EH (cell line): ENCODE measurements around the gene TNK2.
"Not testable (repeated sequence)": the region's sequence is repeated elsewhere in the genome, so short reads cannot be mapped to it uniquely, and the experiment has no call there.

ENCODE experiments used
- DNase-seq: peaks from one replicate; pipeline ENCODE4 v3.0.0-alpha.2; 2015; ENCODE audit warnings: low read depth

TNK2 gene

DNA sequence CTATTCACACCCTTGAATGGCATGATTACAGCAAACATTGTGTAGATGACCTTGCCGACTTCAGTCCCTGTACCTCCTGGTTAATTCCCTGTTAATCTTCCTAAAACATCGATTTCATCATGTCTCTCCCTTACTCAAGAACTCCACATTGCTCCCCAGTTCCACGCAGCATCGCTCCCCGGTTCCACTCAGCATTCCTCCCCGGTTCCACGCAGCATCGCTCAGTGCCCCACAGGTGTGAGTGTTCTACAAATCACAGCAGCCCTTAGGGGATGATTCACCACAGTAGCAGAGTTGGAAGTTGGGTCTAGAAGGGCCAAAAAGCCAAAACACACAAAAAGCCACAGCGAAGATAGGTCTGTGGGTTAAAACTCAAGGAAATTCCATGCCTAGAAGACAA, 8.6 kb upstream of the TNK2 start:
- DNase-seq = no peak

DNA sequence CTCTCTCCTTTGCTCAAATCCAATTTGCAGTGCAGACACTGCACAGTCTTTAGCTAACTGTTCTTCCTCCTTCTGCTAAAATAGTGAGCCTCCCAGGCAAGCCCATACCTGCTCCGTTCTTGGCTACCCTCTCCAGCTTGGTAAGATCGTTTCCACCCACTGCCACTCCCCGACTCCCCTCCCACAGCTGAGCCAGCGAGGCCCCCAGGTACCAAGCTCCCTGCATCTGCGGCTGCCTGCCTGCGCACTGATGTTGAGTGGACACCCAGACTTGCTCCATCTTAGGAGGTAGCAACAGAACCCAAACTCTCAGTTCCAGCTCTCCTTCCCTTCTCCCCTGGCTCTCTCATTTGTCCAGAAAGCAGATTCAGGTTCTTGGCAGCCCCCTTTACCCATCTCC, 7.9 kb upstream of the TNK2 start:
- DNase-seq = no peak

DNA sequence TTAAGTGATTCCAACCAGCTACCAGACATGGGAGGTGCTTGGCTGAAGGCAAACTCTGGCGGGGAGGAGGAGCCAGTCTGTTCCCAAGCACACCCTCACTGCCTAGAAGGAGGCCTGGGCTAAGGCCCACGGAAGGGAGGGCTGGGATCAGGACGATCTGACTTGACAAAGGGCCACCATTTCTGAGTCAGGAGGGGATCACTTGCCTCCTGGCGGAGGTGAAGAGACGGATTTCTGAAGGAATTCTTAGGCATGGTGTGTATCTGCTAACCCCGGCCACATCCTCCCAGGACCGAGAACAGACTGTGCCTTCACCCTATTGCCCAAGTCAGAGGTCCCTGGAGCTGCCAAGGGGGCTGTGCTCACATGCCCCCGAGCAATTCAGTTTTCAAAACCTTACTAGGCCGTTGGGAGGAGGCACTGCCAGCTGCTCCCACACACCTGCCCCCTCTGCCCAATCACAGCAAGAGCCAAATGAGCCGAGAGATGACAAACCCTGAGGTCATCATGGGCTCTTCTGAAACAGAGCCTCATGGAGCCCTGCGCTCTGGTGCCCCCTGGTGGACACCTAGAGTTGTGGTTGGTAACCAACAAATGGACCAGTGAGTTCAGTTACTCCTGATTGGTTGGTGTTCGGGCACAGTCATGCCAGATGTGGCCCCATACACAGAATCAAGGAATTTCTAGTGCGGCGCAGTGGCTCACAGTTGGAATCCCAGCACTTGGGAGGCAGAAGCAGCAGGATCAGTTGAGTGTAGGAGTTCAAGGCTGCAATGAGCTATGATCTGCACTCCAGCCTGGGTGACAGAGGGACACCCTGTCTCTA, 6.5 kb upstream of the TNK2 start:
- peak; percentile 98 for DNase-seq

DNA sequence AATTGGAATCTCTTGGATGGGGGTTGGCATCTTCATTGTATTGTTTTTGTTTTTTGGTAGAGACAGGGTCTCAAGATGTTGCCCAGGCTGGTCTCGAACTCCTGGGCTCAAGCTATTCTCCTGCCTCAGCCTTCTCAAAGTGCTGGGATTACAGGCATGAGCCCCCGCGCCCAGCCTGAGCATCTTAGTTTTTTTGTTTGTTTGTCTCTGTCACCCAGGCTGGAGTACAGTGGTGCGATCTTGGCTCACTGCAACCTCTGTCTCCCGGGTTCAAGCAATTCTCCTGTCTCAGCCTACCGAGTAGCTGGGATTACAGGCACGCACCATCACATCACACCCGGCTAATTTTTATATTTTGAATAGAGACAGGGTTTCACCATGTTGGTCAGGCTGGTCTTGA, 5.8 kb upstream of the TNK2 start:
- not testable (repeated sequence) for DNase-seq

DNA sequence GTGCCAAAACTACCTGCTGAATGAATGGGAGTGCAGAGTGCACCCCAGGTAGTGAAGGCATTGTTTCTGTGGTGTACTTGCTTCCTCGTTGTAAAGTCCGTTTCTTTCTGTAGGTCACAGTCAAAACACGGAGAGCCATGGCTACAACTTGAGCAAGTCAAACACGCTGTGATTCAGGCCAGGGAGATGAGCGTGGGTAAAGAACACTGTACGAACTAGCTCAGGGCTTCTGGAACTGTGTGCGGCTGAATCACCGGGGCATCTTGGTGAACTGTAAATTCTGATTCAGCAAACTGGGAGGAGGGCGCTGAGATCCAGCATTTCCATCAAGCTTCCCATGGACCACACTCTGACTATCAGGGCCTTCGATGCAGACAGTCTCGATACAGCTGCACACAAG, 5.0 kb upstream of the TNK2 start:
- DNase-seq = no peak

DNA sequence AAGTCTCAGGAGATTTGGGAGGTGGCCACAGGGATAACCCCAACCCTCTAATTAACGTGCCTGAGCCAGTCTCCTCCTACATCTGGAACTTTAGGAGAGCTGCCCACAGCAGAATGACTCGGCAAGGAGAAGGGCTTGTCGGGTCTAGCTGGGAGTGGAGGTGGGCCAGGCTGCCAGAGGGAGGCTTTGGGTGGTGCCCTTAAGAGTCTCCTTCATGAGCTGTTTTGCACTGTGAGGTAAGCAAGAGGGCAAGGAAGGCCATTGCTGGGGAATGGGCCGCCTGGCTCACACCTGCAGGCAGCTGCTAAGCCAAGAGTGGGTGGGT, 3.6 kb upstream of the TNK2 start:
- peak; percentile 36 for DNase-seq

DNA sequence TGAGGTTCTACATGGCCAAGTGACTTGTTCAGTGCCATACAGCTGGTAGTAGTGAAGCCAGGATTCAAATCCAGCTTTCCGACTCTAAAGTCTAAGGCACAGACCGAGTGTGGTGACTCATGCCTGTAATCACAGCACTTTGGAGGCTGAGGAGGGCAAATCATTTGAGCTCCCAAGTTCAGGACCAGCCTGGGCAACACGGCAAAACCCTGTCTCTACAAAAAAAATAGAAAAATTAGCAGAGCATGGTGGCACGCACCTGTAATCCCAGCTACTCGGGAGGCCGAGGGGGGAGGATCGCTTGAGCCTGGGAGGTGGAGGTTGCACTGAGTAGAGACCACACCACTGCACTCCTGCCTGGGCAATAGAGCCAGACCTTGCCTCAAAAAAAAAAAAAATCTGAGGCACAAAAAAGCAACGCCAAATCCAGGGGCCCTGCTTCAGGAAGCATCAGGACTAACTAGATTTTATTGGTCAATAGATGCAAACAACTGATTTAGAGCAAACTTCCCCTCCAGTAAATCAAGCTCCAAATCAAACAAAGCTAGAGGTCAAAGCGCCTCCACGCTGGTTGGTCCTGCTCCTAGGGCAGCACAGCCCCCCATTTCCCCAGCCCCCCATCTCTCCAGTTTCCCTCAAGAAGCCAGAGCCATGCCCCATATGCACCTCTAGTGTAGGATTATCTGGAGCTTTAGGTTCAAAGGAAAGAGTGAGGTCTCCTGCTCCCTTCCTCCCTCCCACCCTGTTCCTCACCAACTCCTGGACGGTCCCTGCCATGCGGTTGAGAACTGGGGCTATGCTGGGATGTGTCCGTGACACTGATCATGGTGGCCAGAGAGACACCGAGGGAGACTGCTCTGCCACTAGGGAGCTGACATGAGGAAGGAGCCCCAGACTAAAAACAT, 2.9 kb upstream of the TNK2 start:
- peak; percentile 12 for DNase-seq

DNA sequence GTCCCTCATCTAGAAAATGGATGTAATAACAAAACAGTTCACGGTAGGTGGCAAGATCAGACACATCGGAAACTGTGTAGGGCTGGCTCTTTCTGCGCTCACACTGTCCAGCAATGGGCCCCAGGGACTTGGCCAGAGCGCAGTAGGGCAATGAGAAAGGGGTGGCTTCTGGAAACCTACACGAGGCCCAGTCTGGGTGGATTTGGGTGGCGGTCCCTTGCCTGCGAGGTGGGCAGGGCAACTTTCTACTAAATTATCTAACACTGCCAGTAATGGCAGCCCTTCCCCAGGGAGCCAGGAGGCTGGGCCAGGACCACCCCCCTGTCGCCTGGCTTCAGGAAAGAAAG, 2.1 kb upstream of the TNK2 start:
- no peak for DNase-seq

DNA sequence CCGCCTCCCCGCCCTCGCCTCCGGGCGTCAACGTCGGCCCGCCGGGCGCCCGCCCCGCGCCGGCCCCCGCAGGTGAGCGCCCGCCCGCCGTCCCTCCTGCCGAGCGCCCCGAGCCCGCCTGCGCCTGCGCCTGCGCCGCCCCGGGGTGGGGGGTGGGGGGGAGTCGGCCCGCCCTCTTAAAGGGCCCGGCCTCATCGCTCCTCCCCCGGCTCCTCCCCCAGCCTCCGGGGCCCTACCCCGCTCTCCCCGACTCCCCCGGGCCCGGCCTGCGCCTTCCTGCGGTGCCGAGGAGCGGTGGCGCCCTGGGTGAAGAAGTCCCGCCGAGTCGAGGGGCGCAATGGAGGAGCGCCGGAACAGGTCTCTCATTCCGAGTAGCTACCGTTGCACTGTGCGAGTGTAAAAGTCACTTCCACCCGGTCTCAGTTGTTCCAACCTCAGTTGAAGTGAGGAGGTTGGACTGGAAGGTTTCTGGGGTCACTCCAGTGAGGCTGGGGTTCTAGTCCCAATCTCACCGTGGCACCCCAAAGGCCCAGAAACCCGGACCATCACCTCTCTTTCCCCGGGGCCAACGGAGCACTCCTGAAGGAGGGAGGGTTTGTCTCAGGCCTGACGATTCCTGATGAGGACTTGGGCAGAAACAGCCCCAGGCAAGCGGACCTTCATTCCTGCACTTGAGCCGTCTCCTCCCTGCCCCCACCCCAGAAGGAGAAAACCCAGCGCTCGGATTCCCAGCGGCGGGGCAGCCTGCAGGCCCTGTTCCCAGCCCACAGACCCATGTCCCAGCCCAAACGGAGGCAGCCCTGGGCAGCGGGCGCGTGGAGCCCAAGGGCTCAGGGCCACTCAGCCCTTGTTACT, 1.5 kb upstream of the TNK2 start:
- peak; percentile 82 for DNase-seq

DNA sequence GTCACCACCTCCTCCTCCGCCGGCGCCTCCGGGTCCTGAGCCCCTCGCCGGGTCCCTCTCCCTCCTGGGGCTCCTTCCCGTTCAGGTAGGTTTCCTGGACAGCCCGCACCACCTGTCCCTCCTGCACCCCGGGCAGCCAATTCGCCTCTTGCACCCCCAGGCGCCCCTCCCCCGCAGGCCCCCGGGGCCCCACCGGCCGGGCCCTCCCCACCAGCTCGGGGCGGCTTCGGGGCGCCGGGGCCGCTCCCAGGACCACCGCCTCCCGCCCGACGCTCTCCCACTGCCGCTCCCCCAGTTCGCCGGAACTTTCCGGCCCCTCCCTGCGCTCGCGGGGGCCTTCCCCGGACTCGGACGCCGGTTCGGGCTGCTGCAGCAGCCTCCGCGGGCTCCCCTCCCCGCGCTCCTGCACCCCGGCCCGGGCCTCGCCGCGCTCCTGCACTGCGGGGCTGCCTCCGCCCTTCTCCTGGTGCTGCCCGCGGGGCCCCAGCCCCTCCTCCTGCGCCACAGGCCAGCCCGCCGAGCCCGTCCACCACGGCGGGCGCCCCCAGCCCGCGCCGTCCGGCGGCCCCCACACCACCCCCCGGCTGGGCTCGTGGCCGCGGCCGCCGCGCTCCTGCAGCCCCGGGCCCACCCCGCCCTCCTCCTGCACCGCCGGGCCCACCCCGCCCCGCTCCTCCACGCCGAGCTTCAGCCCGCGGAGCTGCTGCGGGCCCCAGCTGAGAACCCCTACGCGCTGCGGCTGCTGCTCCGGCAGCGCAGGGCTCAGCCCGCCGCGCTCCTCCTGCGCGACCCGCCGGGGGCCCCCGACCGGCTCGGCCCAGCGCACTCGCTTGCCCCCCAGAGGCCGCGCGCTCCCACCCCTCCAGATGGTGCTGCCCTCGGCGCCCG, 587 bp upstream of the TNK2 start:
- DNase-seq = peak; percentile 36

DNA sequence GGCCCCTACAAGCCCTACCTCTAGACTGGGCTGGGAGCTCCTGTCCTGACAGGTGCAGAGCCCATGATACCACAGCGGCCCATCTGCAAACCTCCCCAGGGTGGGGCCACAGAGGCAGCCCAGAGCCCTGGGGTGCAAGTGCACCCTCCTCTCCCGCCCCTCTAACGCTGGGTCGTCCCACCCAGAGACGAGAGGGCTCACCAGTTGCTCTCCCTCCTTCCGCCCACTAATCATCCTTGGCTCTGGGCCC, 742 bp downstream of the TNK2 start:
- no peak for DNase-seq

DNA sequence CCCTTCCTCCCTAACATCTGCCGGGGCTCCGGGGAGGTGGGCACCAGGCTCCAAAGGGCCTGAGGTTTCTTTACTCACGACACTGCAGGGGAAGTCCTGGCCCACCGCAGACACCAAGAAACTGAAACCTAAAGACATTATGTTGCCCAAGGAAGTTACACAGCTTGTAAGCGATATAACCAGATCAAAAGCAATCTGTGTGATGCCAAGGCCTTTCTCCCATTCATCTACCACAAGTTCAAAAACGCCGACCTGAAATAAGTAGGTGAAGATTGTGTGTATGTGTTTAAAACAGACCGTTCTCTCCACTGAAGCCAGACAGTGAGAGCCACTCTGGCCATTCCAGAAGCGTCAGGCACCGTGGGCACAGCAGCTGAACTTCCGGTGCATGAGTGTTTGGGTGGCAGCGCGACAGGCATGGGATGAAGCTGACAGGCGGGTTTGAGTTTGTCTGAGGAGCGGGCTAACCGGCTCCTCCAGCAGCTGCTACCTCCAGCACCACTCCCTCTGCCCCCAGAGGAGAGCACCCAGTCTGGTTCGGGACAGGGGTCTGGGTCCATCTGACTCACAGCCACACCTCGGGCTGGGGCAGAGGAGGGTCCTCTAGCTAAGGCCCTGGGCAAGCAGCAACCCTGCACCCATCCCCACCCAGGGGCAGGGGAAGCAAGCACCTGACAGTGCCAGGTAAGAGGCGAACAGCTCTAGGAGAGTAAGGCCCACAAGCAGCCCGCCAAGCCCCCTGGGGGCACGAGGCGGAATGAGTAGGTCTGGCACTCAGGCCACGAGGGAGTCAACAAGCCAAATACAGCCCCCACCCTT, 1.3 kb downstream of the TNK2 start:
- peak; percentile 13 for DNase-seq

DNA sequence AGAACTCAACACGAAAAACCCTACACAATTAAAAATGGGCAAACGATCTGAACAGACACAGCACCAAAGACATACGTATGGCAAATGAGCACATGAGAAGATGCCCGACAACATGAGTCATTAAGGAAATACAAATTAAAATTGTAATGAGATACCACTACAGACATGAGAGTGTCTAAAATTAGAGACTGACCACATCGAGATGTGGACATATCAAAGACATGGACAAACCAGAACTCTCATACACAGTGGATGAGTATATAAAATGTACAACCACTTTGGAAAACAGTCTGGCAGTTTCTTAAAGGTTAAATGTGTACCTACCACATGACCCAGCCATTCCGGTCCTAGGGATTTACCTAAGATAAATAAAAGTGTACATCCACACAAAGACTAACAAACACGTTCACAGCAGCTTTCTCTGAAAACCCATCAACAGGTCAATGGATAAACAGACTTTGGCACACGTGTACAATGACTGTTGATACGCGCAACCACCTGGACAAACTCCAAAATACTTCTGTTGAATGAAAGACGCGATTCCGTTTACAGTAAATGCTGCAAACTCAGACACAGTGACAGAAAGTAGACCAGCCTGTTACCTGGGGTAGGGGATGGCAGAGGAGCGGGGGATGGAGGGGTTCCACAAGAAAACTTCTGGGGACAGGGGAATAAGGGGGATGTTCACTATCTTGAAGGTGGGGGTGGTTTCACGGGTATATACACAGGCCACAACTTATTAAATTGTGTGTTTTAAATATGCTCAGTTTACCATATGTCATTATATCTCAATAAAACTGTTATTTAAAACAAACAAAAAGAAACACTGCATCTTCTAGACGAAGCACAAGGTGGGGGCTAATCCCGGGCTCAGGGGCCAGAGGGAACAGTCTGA, 2.1 kb downstream of the TNK2 start:
- peak; percentile 86 for DNase-seq

DNA sequence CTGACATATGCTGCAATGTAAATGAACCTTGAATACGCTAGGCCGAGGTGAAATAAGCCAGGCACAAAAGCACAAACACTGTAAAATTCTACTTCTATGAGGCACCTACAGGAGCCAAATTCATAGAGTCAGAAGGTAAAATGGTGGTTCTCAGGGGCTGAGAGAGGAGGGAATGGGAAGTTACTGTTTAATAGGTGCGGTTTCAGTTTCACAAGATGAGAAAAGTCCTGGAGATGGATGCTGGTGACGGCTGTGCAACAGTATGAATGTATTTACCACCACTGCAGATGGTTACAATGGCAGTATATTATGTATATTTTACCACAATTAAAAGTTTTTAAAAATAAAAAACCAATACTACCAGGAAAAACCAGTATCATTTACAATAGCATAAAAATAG, 4.0 kb downstream of the TNK2 start:
- no peak for DNase-seq

DNA sequence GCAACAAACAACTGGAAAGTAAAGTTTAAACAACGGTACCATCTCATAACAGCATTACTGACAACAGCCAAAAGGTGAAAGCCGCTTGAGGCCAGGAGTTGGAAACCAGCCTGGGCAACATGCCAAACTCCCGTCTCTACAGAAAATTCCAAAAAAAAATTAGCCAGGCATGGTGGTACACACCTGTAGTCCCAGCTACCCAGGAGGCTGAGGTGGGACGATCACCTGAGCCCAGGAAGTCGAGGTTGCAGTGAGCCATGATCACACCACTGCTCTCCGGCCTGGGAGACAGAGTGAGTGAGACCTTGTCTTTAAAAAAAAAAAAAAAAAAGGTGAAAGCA, 4.4 kb downstream of the TNK2 start:
- no peak for DNase-seq

DNA sequence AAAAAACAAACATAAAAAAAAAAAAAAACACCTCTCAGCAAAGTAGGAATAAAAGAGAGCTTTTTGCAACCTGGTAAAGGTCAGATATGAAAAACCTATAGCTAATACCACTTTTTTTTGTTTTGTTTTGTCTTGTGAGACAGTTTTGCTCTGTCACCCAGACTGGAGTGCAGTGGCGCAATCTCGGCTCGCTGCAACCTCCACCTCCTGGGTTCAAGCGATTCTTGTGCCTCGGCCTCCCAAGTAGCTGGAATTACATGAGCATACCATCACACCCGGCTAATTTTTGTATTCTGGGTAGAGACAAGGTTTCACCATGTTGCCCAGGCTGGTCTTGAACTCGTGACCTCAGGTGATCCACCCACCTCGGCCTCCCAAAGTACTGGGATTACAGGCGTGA, 5.7 kb downstream of the TNK2 start:
- DNase-seq = not testable (repeated sequence)

DNA sequence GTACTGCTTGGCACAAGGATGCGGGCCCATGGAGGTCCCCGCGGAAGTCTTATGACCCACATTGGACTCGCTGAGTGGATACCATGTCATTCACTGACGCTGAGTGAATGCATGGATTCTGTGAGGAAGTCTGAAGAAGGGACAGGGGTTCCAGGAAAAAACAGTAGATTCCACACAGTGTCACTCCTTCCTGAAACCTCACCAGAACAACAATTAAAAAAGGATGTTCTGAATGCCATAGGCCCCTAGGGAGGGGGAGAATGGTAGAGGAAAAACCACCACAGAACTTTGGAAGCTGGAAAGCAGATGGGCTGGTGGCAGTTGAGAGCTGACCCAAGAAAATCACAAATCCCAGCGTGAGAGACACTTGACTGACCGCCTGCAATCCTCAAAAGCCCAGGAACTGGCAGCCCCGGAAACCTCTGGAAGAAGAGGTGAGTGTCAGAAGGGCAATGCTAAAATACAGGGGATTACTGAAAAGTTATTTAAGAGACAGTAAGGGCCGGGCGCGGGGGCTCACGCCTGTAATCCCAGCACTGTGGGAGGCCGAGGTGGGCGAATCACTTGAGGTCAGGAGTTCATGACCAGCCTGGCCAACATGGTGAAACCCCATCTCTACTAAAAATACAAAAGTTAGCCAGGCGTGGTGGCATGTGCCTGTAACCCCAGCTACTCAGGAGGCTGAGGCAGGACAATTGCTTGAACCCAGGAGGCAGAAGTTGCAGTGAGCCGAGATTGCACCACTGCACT, 6.3 kb downstream of the TNK2 start:
- DNase-seq = peak; percentile 53

DNA sequence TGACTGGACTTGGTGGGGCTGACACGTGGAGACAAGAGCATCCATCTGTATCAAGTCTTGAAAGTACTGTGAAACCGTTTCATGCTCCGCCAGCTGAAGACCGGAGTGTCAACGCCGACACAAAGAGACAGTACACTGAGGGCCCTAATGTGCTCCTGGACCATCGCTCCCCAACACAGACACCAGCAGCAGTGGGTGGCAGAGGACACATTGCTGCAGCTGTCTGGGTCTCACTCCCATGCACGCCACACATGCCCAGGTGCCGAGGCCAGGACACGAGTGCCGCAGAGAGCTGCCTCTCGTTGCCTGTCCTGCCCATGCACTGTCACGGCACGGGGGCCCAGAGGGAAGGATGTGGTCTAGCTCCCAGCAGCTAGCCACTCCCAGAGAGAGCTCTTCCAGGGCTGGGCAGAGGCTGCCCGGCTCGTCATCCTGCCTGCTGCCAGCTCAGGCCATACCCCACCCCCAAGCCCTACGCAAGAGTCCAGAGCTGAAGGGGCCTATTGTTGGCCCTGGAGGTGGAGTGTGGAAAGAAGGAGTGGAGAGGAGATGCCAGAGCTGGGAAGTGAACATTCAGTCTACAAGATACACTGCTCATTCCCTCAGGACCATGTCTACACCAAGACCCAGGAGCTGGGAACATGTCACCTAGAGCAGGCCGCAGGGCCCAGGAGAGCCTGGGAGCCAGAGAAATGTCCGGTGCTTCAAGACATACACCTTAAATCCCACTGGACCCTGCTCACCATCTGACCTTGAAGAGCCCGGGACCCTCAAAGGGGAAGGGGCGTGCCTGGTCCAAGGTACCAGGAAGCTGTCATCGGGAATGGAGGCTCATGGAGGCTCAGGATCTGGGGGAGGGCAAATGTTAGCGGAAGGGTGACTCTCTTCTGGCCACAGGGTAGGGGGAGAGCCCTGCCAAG, 7.7 kb downstream of the TNK2 start:
- DNase-seq = peak; percentile 84
